Activated CD4-positive, CD25-positive, alpha-beta regulatory T cell treated with anti-CD3 and anti-CD28 coated beads, Interleukin-2, amount 50 U/mL, for 24 hours (primary cell): Measurements from ENCODE around the gene OGFOD3.

Experiments used
- ATAC-seq, 2 donors: fragments of 150-1000 bp; cut with Tn5 transposase; one replicate each; pipeline ENCODE4 v1.10.0; 2021; ENCODE audit warnings: mild to moderate bottlenecking in 1 of 2, moderate library complexity in 1 of 2

OGFOD3 gene

GRCh38 chr17:82405051-82405450 lies 13.3 kb downstream of the OGFOD3 start:
- no peak for ATAC-seq

DNA sequence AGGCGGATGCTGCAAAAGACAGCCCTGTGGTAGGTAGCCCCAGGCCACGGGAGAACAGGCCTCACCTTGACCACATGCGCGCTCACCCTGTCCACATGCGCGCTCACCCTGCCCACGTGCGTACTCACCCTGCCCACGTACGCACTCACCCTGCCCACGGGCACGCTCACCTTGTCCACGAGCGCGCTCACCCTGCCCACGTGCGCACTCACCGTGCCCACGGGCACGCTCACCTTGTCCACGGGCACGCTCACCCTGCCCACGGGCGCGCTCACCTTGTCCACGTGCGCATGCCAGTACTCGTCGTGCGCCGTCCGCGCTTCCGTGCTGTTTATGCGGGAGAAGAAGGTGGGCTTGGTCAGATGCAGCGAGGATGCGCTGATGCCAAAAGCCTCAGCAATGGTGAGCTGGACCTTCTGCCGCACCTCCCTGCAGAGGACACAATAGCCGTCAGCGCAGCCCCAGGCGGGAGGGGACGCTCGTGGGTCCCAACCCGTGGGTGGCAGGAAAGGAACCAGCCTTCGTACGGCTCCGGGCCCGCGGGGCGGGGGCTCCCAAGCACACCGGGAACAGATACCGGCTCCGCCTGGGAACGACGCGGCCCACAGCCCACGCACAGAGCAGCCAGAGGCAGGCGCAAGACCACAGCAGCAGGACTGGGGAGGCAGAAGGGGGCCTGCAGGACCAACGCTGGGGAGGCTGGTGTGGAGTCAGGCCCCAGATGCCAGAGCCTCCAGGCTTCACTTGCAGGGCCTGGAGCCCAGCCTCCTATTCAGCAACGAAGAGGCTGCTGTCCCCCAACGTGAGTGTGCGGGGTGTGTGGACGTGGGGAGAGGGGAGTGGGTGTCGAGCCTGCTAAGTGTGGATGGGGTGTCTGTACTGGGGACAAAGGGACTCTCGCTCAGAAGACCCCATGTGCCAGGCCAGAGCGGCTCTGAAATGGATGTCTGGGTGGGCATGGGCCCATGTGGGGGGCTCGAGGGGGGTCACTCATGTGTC lies 14.4 kb downstream of the OGFOD3 start:
- ATAC-seq = no peak

- no peak for ATAC-seq
Measured at GRCh38 chr17:82402865-82403264, 15.5 kb downstream of the OGFOD3 start.

GRCh38 chr17:82400830-82401229 lies 17.6 kb downstream of the OGFOD3 start:
- ATAC-seq = peak; percentile 78 to 90

GRCh38 chr17:82400206-82400605 lies 18.2 kb downstream of the OGFOD3 start:
- ATAC-seq = no peak

DNA sequence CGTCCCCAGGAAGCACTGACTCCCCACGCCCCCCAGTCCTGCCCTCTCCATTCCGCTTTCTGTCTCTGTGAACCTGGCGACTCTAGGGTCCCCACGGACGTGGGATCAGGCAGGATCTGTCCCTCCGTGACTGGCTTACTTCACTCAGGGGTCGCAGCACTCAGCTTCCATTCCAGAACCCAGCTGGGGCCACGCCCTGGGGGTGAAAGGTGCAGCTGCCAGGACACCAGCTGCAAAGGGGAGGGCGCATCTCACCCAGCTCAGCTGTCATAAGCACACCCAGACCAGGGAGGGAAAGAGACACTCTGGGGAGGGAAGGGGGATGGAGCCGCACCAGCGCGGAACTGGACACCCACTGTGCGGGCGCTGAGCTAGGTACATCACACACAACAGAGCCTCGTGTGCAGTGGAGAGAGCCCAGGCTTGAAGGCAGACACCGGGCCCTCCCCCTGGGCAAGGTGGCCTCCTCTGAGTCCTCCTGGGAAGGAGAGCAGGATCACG lies 18.7 kb downstream of the OGFOD3 start:
- ATAC-seq = no peak

- no peak for ATAC-seq
Measured at GRCh38 chr17:82399041-82399441, 19.3 kb downstream of the OGFOD3 start.

GRCh38 chr17:82397449-82398335 lies 20.7 kb downstream of the OGFOD3 start:
- no peak for ATAC-seq

DNA sequence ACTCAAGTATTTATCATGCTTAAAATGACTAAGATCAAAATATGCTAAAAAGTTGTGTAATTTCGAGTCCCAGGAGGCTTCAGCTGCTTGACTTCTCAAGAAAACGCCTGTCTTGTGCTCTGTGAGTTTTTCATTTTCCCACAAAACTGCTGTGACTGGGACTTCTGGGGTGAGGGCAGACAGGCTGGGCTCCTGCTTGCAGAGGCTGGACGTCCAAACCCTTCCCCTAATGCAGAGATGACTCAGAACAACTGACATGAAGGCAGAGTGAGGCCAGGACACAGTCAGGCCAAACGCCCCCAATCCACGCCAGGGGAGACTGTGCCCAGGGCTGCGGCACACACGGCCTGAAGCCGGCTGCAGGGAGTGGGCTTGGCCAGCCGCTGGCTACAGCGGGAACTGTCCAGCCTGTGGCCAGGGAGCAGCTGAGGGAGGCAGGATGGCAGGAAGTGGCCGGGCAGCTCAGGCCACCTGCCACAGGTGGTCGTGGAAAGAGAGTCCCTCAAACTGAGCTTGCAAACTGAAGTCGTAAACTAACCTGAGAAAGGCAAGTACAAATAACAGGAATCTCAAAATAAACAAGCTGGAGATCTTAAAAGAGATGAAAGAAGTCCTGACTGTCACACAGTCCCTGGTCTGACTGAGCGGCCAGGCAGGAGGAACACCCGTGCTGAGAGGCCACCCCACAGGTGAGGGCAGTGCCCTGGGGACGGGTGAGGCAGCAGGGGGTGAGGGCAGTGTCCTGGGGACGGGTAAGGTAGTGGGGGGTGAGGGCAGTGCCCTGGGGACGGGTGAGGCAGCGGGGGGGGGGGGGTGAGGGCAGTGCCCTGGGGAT lies 21.6 kb downstream of the OGFOD3 start:
- no peak for ATAC-seq

DNA sequence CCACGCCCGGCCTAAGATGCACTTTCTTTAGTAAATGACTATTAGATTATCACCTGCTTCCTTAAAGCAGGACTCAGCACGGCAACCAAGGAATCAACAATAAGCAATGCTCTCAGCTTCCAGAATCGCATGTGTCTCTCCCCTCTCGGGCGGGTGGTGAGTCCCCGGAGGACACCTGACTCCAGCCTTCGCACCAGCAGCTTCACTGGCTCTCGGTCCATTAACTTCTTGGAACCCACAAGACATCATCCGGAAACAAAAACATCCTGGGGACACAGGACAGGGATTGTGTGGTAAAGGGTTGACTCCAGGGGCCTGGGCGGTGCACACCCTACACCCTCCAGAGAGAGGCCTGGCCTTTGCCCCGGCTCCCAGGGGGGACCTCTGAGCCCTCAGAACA lies 24.1 kb downstream of the OGFOD3 start:
- ATAC-seq = no peak

GRCh38 chr17:82392941-82393340 lies 25.4 kb downstream of the OGFOD3 start:
- ATAC-seq = no peak

DNA sequence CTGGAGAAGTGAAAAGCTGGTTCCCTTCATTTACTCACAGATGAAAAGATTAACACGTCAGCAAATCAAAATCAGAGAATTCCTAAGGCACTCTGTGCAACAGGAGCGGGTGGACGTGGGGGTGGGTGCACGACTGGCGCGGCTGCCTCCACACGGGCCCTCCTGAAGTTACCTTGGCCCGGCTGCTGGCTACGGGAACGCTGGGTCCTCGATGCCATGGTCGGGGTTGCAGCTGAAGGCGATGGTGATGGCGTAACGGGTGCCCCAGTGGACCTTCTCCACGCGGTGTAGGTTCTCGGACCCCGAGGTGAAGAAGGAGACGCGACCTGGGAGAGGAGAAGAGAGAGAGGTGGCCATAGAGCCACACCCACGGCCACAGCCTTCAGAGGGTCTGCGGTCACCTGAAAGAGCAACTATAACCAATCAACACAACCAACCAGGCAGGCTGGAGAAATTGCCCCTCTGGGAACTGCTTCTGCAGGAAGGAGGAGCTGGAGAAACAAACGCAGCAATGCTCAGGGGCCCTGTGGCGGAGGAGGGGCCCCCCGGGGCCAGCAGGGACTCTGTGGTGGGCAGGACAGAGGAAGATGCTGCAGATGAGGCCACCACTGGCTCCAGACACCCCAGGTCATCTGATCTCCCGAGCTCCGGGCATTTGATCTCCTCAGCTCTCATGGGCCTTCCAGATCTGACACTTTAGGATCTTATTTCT lies 26.0 kb downstream of the OGFOD3 start:
- no peak for ATAC-seq

GRCh38 chr17:82391496-82392066 lies 26.8 kb downstream of the OGFOD3 start:
- no peak for ATAC-seq

DNA sequence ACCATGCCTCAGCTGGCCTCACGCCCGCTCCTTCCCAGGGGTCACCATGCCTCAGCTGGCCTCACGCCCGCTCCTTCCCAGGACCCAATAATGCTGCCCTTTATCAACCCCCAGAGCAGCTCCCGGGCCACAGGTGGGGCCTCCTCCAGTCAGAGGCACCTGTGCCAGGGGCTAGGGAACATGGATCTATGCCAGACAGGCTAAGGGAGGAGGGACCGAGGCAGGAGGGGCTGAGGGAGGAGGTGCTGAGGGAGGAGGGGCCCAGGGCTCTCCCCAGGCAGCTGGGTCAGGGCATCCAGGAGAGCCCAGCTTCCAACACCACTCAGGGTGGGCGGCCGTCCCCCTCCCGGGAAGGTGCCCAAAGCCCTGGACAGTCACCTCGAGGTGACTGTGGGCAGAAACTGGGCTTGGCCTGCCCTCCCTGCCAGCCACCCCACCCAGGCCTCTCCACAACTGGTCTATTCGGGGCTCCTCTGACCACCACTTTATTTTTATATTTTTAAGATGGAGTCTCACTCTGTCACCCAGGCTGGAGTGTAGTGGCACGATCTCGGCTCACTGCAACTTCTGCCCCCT lies 27.4 kb downstream of the OGFOD3 start:
- no peak for ATAC-seq

DNA sequence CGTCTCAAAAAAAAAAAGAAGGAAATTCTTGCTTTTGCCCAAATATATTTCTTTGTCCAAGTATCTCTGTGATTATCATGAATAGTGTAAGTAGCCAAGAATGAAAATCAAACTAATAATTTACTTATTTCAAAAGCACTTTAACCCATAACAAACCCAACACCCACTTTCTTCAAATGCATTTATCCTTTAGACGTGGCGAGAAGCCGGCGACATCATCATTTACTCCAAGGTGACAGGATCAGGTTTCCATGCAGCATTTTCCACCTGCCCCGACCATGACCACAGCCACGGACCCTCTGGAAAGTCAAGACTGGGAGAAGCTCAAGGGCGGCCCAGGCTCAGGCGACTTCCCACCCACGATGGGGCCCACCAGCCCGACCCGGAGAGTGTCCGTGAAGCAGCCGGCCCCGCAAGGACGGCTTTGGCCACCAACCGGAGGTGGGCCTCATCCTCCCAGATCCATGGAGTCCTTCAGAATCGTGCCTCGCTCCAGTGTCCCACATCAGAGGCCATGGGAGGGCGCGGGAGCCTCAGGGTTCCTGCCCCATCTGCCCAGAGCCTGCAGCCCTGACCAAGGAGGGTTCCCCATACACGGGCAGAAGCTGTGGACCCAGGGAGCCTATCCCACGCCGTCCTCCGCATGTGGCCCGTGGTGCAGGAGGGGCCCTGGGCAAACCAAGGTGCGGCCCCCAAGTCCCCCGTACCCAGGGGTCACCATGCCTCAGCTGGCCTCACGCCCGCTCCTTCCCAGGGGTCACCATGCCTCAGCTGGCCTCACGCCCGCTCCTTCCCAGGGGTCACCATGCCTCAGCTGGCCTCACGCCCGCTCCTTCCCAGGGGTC lies 28.1 kb downstream of the OGFOD3 start:
- ATAC-seq = no peak

DNA sequence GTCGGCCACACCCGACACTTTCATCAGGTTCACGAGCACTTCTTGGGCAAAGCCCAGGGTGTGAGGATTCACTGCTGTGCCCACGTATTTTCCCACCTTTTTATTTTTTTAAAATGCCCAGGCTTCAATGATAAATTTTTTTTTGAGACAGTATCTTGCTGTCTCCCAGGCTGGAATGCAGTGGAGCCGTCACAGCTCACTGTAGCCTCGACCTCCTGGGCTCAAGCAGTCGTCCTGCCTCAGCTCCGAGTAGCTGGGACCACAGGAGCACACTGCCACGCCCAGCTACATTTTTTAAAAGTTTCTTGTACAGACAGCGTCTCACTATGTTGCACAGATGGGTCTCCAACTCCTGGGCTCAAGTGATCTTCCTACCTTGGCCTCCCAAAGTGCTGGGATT lies 29.0 kb downstream of the OGFOD3 start:
- no peak for ATAC-seq

DNA sequence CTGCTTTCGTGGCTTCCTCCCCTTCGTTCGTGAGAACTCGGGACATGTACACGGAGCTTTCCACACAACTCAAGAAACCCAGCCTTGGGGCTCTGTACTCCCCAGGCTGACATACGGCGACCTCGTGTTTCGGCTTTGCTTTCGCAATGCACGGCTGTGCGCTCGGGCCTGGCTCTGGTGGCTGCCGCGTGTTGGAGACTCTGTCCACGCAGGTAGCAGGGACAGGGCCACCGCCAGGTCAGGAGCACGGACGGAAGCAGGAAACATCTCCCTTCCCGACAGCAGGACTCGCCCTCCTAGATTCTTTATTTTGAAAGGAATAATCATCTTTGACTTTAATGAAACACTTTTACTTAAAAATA lies 29.5 kb downstream of the OGFOD3 start:
- no peak for ATAC-seq

DNA sequence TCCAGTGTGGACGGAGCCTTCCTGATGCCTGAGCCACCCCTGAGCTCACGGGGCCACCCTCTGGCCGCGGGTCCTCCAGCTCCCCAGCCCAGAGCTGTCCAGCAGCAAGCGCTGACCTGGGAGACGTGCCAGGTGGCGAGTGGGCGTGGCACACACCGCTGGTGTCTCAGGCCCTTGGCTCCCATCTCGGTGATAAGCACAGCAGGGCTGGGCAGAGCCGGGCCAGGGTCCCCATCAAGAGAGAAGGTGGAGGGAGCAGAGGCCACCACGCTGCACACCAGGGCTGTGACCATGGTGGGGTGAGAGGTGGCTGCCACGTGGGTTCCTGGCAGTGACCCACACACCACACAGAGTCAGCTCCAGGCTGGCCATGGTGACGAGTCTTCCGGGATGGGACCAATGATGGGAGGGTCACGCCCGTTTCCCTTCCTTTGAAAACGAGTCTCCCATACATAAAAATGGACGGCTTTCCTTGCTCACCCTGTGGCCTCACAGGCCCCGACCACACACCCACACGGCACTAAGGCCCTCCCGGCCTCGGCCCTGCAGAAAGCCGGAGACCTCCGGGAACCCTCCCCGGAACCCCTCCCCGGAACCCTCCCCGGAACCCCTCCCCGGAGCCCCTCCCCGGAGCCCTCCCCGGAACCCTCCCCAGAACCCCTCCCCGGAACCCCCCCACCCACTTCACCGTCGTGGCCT lies 30.0 kb downstream of the OGFOD3 start:
- ATAC-seq = no peak

- no peak for ATAC-seq
Measured at GRCh38 chr17:82387705-82388106, 30.7 kb downstream of the OGFOD3 start.
